GM12891 (cell line): ENCODE results near the gene ERICH3.

Experiments used
- DNase-seq: peaks from one replicate; pipeline ENCODE4 v3.0.0; 2011; ENCODE audit warnings: low spot score; ENCODE audit not compliant: insufficient read length
- FAIRE-seq: peaks from 2 replicates; lab custom pipeline; 2011; peaks lifted over from hg19 to GRCh38; lab: Jason Lieb, UNC
- PAX5 ChIP-seq: IDR thresholded peaks from 2 replicates; pipeline ENCODE4 v1.6.1; 2011; ENCODE audit warnings: low read length, moderate library complexity, mild to moderate bottlenecking; ENCODE audit not compliant: insufficient read depth, severe bottlenecking
- POLR2A ChIP-seq: IDR thresholded peaks from 2 replicates; pipeline ENCODE4 v1.6.1; 2011; ENCODE audit warnings: low read depth, low read length, control low read depth
- POLR2AphosphoS5 ChIP-seq: IDR thresholded peaks from 2 replicates; pipeline ENCODE4 v1.6.1; 2011; ENCODE audit warnings: low read depth, low read length, control low read depth
- POU2F2 ChIP-seq: IDR thresholded peaks from 2 replicates; pipeline ENCODE4 v1.6.1; 2011; ENCODE audit warnings: low read depth, mild to moderate bottlenecking, control low read depth, low read length, moderate library complexity
- SPI1 ChIP-seq: IDR thresholded peaks from 2 replicates; pipeline ENCODE4 v1.6.1; 2011; ENCODE audit warnings: low read depth, low read length, control low read depth
- TAF1 ChIP-seq: IDR thresholded peaks from 2 replicates; pipeline ENCODE4 v1.6.1; 2011; ENCODE audit warnings: low read depth, low read length, control low read depth

ERICH3 gene

GRCh38 chr1:74697832-74698231, 24.2 kb upstream of the ERICH3 start:
- DNase-seq = no peak
- no peak for TF ChIP-seq POLR2A
- TF ChIP-seq TAF1 = no peak
- TF ChIP-seq POU2F2 = no peak
- TF ChIP-seq POLR2AphosphoS5 = no peak
- TF ChIP-seq SPI1 = no peak
- TF ChIP-seq PAX5 = no peak
- no peak for FAIRE-seq

GRCh38 chr1:74693473-74693872, 19.9 kb upstream of the ERICH3 start:
- no peak for FAIRE-seq

GRCh38 chr1:74690909-74691308, 17.3 kb upstream of the ERICH3 start:
- FAIRE-seq = no peak
- TF ChIP-seq TAF1 = no peak
- no peak for TF ChIP-seq POLR2A
- TF ChIP-seq POLR2AphosphoS5 = no peak
- no peak for TF ChIP-seq PAX5
- TF ChIP-seq SPI1 = no peak
- TF ChIP-seq POU2F2 = no peak
- DNase-seq = no peak

More at GRCh38 chr1:74693473-74693872, 19.9 kb upstream of the ERICH3 start:
- DNase-seq = no peak
- TF ChIP-seq SPI1 (no peak), TAF1 (no peak), POLR2AphosphoS5 (no peak), PAX5 (no peak)

- TF ChIP-seq POU2F2 = no peak
- TF ChIP-seq TAF1 = no peak
- TF ChIP-seq SPI1 = no peak
- TF ChIP-seq PAX5 = no peak
- TF ChIP-seq POLR2AphosphoS5 = no peak
- no peak for TF ChIP-seq POLR2A
- FAIRE-seq (no peak), DNase-seq (no peak)
These were observed 16.7 kb upstream of the ERICH3 start for GRCh38 chr1:74690364-74690696.

DNA sequence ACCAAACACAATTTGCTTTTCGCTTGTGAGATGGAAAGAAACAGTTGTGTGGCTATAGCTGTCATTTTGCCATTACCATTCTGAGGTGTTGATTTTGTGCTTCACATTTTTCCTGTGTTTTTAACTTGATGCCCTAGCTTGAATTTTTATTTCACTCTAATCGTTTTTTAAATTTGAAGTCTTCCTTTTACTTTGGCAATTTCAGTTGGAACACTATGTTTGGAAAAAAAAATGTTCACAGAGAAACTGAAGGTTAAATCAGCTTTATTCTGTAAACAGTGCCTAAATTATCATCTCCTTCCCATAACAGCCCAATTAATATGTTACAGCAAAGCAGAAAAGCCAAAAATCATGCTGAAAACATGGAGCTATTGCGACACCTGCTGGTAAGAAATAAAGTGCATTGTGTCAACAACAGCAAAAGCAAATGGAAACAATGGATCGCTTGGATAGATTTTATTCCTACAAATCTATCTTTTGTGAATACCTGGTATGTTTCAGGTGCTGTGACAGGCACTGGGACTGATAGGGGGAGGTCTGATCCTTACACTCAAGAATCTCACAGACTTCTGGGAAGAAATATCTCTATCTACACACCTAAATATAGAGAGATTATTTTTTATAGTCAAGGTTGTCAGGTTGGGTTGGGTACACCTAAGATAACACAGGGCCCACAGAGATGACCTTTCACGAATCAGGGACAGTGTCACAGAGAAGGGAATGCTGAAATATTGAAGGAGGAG, 16.2 kb upstream of the ERICH3 start:
- TF ChIP-seq TAF1 (no peak), POLR2AphosphoS5 (no peak), POLR2A (no peak), POU2F2 (no peak), SPI1 (no peak), PAX5 (no peak)
- DNase-seq (no peak), FAIRE-seq (peak; percentile 80)

- TF ChIP-seq PAX5 (no peak), POLR2AphosphoS5 (no peak), POU2F2 (no peak), TAF1 (no peak), POLR2A (no peak), SPI1 (no peak)
- FAIRE-seq = no peak
- no peak for DNase-seq
These were observed 13.3 kb upstream of the ERICH3 start for GRCh38 chr1:74686928-74687327.

- no peak for DNase-seq
- no peak for FAIRE-seq
- TF ChIP-seq SPI1 = no peak
These were observed 10.7 kb upstream of the ERICH3 start for GRCh38 chr1:74684301-74684700.

DNA sequence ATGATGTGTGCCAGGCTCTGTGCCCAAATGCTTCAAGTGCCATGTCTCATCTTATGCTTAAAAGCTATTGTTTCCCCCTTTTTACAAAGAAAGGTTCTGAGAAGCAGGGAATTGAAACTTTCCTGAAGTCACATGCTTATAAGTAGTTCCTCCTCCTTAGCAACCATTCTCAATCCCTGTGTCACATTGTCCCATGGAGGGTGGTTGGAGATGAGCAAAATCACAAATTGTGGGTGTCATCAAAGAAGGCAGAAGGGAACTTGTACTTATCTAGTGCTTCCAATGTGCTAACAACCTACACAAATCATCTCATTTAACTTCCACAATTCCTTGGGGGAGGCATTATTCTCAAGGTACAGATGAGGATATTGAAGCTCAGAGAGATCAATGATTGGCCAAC, 10.1 kb upstream of the ERICH3 start:
- FAIRE-seq (no peak), DNase-seq (no peak)
- no peak for TF ChIP-seq PAX5
- TF ChIP-seq TAF1 = no peak
- TF ChIP-seq SPI1 = no peak

GRCh38 chr1:74681851-74682250, 8.3 kb upstream of the ERICH3 start:
- no peak for TF ChIP-seq PAX5
- no peak for TF ChIP-seq POU2F2
- no peak for TF ChIP-seq SPI1
- no peak for TF ChIP-seq POLR2A
- TF ChIP-seq TAF1 = no peak
- TF ChIP-seq POLR2AphosphoS5 = no peak
- no peak for DNase-seq
- no peak for FAIRE-seq

DNA sequence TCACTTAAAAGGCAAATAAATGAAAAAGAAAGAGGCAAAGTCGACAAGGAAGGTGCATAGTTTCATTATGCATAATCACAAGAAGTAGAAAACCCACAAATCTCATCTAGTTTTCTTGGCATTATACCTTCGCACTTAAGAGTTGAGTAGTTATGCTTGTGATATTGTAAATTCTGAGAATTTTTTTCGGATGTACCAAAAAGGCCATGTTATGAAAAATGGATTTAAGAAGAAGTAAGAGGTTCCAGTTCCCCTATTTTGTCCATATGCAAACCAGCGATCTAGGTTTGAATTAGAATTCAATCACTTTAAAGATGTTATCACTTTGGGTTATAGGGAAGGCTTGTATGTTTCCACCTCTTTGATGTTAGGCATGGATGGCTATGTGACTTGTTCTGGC, 7.9 kb upstream of the ERICH3 start:
- DNase-seq = peak; percentile 10
- no peak for FAIRE-seq
- TF ChIP-seq SPI1 = peak; percentile 93
- no peak for TF ChIP-seq POLR2A

DNA sequence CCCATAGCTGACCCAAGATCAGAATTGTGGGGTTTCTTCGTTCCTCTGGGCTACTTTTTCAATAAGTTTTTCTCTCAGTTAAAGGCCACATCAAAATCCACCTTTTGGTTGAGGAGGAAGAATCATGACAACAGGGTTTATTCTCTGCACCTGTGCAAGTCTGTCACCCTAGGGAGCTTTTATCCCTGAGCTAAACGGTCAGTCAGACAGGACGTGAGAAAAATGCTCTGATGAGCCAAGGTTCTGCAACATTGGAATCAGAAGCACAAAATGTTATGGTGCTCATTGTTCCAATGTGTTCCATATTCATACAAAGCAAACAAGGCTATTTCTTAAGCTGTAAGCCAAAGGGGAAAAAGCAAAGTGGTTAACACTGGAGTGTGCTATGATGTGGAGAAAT, 7.4 kb upstream of the ERICH3 start:
- no peak for DNase-seq
- peak; percentile 76 for FAIRE-seq
- no peak for TF ChIP-seq SPI1
- TF ChIP-seq POLR2AphosphoS5 = no peak
- no peak for TF ChIP-seq PAX5
- TF ChIP-seq TAF1 = no peak
- TF ChIP-seq POU2F2 = no peak
- TF ChIP-seq POLR2A = no peak
